Measurements from ENCODE around the gene RSPO3.
"Not testable (repeated sequence)": the region's sequence is repeated elsewhere in the genome, so short reads cannot be mapped to it uniquely, and the experiment has no call there.

Gene RSPO3

DNA sequence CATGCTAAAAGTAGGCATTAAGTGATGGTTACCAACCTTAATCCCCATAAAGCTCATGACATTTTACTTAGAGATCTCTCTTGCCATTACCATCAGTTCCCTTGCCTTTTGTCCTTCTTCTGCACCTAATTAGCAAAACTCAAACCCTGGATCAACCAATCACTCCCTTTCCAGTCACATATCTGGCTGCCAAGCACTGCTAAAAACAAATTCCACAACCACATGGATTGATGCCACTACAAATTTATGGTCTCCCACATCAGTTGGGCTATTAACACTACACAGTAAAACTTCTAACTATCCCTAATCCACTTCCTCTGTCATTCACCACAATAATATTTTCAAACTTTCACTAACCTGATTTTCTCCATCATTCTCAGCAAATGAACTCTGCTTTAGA lies 93.9 kb downstream of the RSPO3 start:
- DNase-seq, result no peak
- TF ChIP-seq GATA1 (IDR thresholded peaks at IDR 0.05; ENCODE audit: low read depth, low read length), result no peak
- no peak for TF ChIP-seq POLR2A (IDR thresholded peaks at IDR 0.05; ENCODE audit: low read length)

DNA sequence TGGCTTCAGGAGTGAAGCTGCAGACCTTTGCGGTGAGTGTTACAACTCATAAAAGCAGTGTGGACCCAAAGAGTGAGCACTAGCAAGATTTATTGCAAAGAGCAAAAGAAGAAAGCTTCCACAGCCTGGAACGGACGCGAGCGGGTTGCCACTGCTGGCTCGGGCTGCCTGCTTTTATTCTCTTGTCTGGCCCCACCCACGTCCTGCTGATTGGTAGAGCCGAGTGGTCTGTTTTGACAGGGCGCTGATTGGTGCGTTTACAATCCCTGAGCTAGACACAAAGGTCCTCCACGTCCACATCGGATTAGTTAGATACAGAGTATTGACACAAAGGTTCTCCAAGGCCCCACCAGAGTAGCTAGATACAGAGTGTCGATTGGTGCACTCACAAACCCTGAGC lies 95.6 kb downstream of the RSPO3 start:
- not testable (repeated sequence) for DNase-seq

DNA sequence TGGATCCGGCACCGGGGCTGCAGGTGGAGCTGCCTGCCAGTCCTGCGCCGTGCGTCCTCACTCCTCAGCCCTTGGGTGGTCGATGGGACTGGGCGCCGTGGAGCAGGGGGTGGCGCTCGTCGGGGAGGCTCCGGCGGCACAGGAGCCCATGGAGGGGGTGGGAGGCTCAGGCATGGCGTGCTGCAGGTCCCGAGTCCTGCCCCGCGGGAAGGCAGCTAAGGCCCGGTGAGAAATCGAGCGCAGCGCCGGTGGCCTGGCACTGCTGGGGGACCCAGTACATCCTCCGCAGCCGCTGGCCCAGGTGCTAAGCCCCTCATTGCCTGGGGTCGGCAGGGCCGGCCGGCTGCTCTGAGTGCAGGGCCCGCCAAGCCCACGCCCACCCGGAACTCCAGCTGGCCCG lies 96.1 kb downstream of the RSPO3 start:
- DNase-seq, result not testable (repeated sequence)

DNA sequence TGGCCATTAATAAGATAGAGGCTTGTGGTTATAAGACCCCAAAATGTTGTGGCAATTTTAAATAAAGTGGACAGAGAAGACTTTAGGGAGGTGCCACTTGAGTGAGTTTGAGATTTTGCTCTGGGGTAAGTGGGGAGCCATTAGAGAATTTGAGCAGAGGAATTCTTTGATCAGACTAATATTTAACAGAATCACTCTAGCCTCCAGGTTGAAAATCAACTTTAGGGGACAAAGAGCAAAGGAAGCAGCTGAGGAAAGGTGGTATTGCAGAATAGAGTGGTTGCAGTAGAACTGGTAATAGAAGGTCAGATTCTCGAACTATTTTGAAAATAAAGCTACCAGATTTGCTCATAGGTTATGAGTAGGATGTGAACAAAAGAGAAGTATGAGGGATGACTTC lies 97.5 kb downstream of the RSPO3 start:
- no peak for DNase-seq
- TF ChIP-seq GATA1 (IDR thresholded peaks at IDR 0.05; ENCODE audit: low read depth, low read length), result no peak
- TF ChIP-seq POLR2A (IDR thresholded peaks at IDR 0.05; ENCODE audit: low read length), result no peak

DNA sequence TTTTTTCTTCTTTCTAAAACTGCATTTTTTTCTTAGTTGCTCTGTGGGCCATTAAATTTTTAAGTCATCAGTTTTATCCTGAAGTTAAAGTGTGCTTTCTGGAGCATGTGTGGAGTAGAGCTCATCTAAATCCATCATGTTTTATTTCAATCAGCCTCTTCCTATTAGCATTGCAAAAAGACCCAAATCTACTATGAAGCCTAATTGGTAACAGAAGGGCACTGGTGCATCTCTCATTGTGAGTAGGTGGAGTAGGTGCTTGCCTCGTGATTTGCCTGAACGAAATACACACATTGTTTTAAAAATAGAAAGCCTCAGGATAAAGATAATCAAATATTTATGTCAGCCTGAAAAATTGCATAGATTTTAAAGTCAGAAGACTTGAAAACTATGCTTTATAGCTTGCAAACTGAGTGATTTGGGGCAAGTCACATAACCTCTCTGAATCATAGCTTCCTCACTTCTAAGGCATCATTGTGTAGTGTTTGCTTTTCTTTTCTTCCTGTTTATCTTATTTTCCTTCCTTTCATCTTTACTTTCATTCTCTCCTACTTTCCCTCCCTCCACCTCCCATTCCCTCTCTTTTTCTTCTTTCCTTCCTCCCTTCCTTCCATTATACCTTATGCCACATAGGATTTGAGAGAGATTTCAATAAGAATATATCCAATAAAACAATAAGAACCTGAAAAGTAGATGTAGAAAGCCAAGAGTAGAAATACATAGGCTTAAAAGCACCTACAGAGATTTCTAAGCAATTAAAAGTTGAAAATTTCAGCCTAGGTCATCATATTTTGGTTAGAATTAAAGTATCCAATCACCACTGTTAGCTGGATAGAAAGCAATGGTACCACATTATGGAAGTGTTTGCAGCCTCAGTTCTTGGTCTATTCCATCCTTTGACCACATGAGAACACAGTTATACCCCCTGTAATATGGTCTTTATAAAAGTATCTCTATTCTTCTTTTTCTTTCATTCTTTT lies 98.6 kb downstream of the RSPO3 start:
- TF ChIP-seq GATA1 (IDR thresholded peaks at IDR 0.05; ENCODE audit: low read depth, low read length) (no peak), POLR2A (IDR thresholded peaks at IDR 0.05; ENCODE audit: low read length) (no peak)
- no peak for DNase-seq

DNA sequence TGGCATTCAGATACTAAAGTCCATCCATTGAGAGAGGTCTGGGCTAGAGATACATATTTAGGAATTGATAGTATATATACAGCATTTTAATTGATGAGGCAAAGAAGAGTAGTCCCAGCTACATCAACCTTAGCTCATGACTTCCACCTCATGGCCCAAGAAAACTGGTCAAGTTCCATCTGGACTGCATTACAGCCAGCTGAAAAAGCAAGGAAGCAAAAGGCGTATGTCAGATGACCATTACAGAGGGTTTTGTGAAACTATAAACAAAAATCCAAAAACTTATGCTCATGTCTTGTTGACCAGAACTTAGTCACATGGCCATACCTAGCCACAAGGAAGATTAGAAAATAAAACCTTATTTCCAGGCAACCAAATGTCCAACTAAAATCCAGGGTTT lies 101.4 kb downstream of the RSPO3 start:
- TF ChIP-seq POLR2A (IDR thresholded peaks at IDR 0.05; ENCODE audit: low read length) (no peak), GATA1 (IDR thresholded peaks at IDR 0.05; ENCODE audit: low read depth, low read length) (no peak)
- DNase-seq, result no peak

DNA sequence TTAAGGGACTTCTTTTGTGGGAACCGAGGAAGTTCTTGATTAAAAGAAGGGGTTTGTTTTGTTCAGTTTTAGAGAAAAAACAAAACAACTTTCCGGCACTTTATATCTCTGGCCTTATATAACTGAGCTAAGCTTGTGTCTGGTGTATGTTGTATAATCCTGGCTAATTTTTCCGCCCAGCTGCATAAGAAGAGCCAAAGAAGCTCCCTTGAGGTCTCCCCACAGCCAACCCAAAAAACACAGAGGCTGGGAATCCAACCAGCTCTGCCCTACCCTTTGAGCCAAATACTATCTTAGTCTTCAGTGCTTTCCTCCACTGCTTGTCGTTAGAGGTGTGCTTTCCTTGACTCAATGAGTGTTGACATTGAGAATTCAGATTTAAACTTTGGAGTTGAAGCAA lies 102.7 kb downstream of the RSPO3 start:
- no peak for DNase-seq
- TF ChIP-seq GATA1 (IDR thresholded peaks at IDR 0.05; ENCODE audit: low read depth, low read length), result no peak
- TF ChIP-seq POLR2A (IDR thresholded peaks at IDR 0.05; ENCODE audit: low read length), result no peak

DNA sequence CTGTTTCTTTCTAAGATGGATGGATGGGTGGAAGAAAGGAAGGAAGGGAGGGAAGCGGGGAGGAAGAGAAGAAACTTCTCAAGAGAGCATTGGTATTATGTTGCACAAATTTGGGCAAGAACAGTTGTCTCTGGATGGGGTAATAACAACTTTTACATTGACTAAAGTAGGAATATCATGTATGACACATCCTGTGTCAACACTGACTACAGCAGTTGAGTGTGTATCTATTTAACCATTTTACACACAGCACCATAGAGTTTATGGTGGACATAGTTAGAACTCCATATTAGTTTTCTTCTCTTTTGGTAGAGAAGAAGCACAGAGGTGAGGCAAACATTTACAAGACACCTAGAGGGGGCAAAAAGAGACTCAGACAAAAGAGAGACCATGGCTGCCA lies 103.9 kb downstream of the RSPO3 start:
- TF ChIP-seq POLR2A (IDR thresholded peaks at IDR 0.05; ENCODE audit: low read length) (no peak), GATA1 (IDR thresholded peaks at IDR 0.05; ENCODE audit: low read depth, low read length) (no peak)
- DNase-seq, result no peak

DNA sequence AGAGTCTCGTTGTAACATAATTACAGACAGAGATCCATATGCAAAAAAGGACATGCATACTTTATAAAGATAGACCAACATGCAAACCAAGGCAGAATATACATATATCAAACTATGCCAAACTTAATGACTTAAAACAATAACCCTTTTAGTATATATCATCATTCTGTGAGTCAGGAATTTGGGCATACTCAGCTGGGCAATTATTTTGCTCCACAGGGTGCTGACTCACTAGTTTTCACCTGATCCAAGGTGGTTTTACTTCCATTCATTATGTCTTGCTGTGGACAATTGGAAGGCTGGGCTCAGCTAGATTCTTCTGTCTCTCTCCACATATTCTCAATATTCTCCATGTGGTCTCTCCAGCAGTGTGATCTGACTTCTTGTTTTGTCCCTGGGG lies 107.0 kb downstream of the RSPO3 start:
- TF ChIP-seq GATA1 (IDR thresholded peaks at IDR 0.05; ENCODE audit: low read depth, low read length) (no peak), POLR2A (IDR thresholded peaks at IDR 0.05; ENCODE audit: low read length) (no peak)
- no peak for DNase-seq

DNA sequence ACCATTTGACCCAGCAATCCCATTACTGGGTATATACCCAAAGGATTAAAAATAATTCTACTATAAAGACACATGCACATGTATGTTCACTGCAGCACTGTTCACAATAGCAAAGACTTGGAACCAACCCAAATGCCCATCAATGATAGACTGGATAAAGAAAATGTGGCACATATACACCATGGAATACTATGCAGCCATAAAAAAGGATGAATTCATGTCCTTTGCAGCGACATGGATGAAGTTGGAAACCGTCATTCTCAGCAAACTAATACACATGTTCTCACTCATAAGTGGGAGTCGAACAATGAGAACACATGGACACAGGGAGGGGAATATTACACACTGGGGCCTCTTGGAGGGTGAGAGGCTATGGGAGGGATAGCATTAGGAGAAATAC lies 115.3 kb downstream of the RSPO3 start:
- not testable (repeated sequence) for DNase-seq

DNA sequence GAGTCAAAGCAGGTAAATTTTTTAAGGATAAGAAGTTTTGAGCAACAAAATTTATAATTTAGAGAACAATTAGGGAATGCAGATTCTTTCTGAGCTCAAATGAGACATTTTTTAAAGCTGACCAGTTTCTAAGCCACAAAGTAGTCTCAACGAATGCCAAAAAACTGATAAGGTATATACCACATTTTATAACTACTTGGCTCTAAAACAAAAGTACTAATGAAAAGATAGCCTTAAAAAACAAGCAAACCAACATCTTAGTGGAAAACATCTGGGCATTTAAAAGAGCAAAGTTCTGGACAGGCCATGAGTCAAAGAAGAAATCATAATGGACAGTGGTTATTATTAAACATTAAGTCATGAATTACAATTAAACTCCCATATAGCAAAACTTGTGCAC lies 125.0 kb downstream of the RSPO3 start:
- no peak for DNase-seq
- TF ChIP-seq POLR2A (IDR thresholded peaks at IDR 0.05; ENCODE audit: low read length) (no peak), GATA1 (IDR thresholded peaks at IDR 0.05; ENCODE audit: low read depth, low read length) (no peak)

Measured in erythroblast (primary cell).